ENCODE results near the gene SNX1. TPM values are rescaled to one million over a fixed set of nuclear protein-coding genes. Genes with fewer than 3 reads are reported as not detected.
"Not testable (repeated sequence)": the region's sequence is repeated elsewhere in the genome, so short reads cannot be mapped to it uniquely, and the experiment has no call there.

SNX1 gene
- total RNA-seq, 1 donor from 2014 or later: 72.2 TPM

GRCh38 chr15:64070965-64071851 lies 24.6 kb upstream of the SNX1 start:
- no peak for DNase-seq (ENCODE audit: low spot score)
- Mint-ChIP-seq H3K36me3 (ENCODE audit: low read depth) (peaks cover 6% of the 10 kb centered on the region), H3K4me1 (ENCODE audit: low read depth) (peaks cover 25% of the 10 kb centered on the region), H3K27ac (ENCODE audit: unreplicated experiment) (peak overlapping the region; percentile 96), H3K9me3 (ENCODE audit: low read depth) (no peaks in the 10 kb centered on the region), H3K4me3 (ENCODE audit: unreplicated experiment) (no peak overlapping the region), H3K27me3 (ENCODE audit: low read depth) (no peaks in the 10 kb centered on the region)
- TF ChIP-seq, protein P1, sequence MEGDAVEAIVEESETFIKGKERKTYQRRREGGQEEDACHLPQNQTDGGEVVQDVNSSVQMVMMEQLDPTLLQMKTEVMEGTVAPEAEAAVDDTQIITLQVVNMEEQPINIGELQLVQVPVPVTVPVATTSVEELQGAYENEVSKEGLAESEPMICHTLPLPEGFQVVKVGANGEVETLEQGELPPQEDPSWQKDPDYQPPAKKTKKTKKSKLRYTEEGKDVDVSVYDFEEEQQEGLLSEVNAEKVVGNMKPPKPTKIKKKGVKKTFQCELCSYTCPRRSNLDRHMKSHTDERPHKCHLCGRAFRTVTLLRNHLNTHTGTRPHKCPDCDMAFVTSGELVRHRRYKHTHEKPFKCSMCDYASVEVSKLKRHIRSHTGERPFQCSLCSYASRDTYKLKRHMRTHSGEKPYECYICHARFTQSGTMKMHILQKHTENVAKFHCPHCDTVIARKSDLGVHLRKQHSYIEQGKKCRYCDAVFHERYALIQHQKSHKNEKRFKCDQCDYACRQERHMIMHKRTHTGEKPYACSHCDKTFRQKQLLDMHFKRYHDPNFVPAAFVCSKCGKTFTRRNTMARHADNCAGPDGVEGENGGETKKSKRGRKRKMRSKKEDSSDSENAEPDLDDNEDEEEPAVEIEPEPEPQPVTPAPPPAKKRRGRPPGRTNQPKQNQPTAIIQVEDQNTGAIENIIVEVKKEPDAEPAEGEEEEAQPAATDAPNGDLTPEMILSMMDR (IDR thresholded peaks at IDR 0.05): no peak

- Mint-ChIP-seq H3K9me3 (ENCODE audit: low read depth) (no peaks in the 10 kb centered on the region), H3K4me1 (ENCODE audit: low read depth) (peaks cover 25% of the 10 kb centered on the region), H3K4me3 (ENCODE audit: unreplicated experiment) (no peak overlapping the region), H3K27me3 (ENCODE audit: low read depth) (no peaks in the 10 kb centered on the region), H3K36me3 (ENCODE audit: low read depth) (peaks cover 6% of the 10 kb centered on the region), H3K27ac (ENCODE audit: unreplicated experiment) (peak overlapping the region; percentile 96)
- no peak for DNase-seq (ENCODE audit: low spot score)
- TF ChIP-seq, protein P1 (IDR thresholded peaks at IDR 0.05): no peak
These were observed 23.6 kb upstream of the SNX1 start for GRCh38 chr15:64071931-64072765.

DNA sequence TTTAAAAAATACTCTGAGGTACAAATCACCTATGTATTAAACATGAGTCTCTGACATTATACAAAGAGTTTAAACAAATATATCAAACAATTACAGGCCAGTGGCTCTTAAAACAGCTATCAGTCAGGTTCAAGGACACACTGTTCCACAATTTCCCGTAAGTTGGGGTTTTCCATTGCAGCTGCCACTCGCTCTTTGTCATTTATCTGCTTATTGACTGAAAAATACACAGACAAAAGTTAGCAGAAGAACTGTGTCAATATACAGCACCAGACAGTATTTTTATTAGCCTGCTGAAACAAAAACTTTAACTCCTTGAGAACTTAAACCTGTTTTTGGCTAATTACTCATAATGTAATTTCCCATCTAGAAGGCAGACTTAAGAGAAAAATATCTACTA lies 23.0 kb upstream of the SNX1 start:
- TF ChIP-seq, protein P1 (IDR thresholded peaks at IDR 0.05): no peak
- DNase-seq (ENCODE audit: low spot score): no peak
- no peak overlapping the region for H3K4me3 Mint-ChIP-seq (ENCODE audit: unreplicated experiment)
- peaks cover 20% of the 10 kb centered on the region for H3K4me1 Mint-ChIP-seq (ENCODE audit: low read depth)
- H3K36me3 Mint-ChIP-seq (ENCODE audit: low read depth): peaks cover 6% of the 10 kb centered on the region
- H3K27ac Mint-ChIP-seq (ENCODE audit: unreplicated experiment): no peak overlapping the region
- no peaks in the 10 kb centered on the region for H3K27me3 Mint-ChIP-seq (ENCODE audit: low read depth)
- no peaks in the 10 kb centered on the region for H3K9me3 Mint-ChIP-seq (ENCODE audit: low read depth)

GRCh38 chr15:64073496-64073895 lies 22.3 kb upstream of the SNX1 start:
- not testable (repeated sequence) for H3K4me3 Mint-ChIP-seq (ENCODE audit: unreplicated experiment); DNase-seq (ENCODE audit: low spot score); H3K27ac Mint-ChIP-seq (ENCODE audit: unreplicated experiment); H3K9me3 Mint-ChIP-seq (ENCODE audit: low read depth); H3K36me3 Mint-ChIP-seq (ENCODE audit: low read depth); H3K27me3 Mint-ChIP-seq (ENCODE audit: low read depth)
- H3K4me1 Mint-ChIP-seq (ENCODE audit: low read depth): peaks cover 20% of the 10 kb centered on the region

GRCh38 chr15:64082757-64083156 lies 13.0 kb upstream of the SNX1 start:
- no peak overlapping the region for H3K27ac Mint-ChIP-seq (ENCODE audit: unreplicated experiment)
- H3K4me1 Mint-ChIP-seq (ENCODE audit: low read depth): no peaks in the 10 kb centered on the region
- H3K4me3 Mint-ChIP-seq (ENCODE audit: unreplicated experiment): no peak overlapping the region
- H3K36me3 Mint-ChIP-seq (ENCODE audit: low read depth): peaks cover 6% of the 10 kb centered on the region
- TF ChIP-seq, protein P1 (IDR thresholded peaks at IDR 0.05): no peak
- no peaks in the 10 kb centered on the region for H3K27me3 Mint-ChIP-seq (ENCODE audit: low read depth)
- H3K9me3 Mint-ChIP-seq (ENCODE audit: low read depth): no peaks in the 10 kb centered on the region
- no peak for DNase-seq (ENCODE audit: low spot score)

All from chondrocyte (in vitro differentiated cells).